ENCODE results near the gene SERPINB1. TPM values are rescaled to one million over a fixed set of nuclear protein-coding genes. Genes with fewer than 3 reads are reported as not detected.

The SERPINB1 gene
- total RNA-seq, 1 experiment from 2014 or later, result 18.4 TPM

DNA sequence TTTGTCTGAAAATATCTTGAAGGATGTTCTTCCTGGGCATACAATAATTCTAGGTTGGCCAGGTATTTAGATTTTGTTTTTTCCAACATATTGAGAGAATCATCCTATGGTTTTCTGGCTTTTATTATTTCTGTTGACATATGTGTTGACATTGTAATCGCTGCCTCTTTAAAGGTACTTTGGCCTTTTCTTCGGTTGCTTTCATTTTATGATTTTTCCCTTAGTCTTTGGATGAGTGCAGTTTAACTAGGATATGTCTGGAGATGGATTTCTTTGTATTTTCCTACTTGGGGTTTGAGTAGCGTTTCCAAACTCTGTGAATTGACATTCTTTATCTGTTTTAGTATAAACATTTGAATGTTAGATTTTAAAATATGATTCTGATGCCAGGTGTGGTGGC is 11.5 kb downstream of the SERPINB1 start:
- H3K4ac ChIP-seq (ENCODE audit: low read depth, low read length), result no peak overlapping the region
- DNase-seq, result no peak
- no peak overlapping the region for H3K18ac ChIP-seq (ENCODE audit: insufficient read length, low read depth, low read length)
- H2AK5ac ChIP-seq (ENCODE audit: insufficient read length, low read length), result no peak overlapping the region
- H3K9ac ChIP-seq (ENCODE audit: extremely low read depth, insufficient read length, low read length), result no peak overlapping the region
- H3K23me2 ChIP-seq (ENCODE audit: insufficient read length, low read depth, low read length, poor library complexity, severe bottlenecking), result no peaks in the 10 kb centered on the region
- no peak overlapping the region for H3K56ac ChIP-seq (ENCODE audit: insufficient read length, low read depth, low read length)
- Mint-ChIP-seq H3K4me3 (no peak overlapping the region), H3K27me3 (ENCODE audit: low read depth) (no peaks in the 10 kb centered on the region), H3K27ac (no peak overlapping the region), H3K36me3 (ENCODE audit: insufficient read depth in 1 of 3, low read depth in 3 of 3) (peaks cover 2 to 13% (median 7%) of the 10 kb centered on the region in 3 experiments; a peak in 6 of 7 replicates), H3K9me3 (no peaks in the 10 kb centered on the region), H3K4me1 (no peaks in the 10 kb centered on the region)
- H3K14ac ChIP-seq (ENCODE audit: insufficient read depth, low read length), result no peak overlapping the region
- H2BK5ac ChIP-seq (ENCODE audit: insufficient read length, low read length), result no peak overlapping the region
- no peaks in the 10 kb centered on the region for H3K79me1 ChIP-seq (ENCODE audit: insufficient read depth, low read depth, low read length, poor library complexity, severe bottlenecking)
- H3T11ph ChIP-seq (ENCODE audit: low read length), result no peak overlapping the region
- no peaks in the 10 kb centered on the region for H3K4me1 ChIP-seq (ENCODE audit: insufficient read depth, low read length)
- H2BK20ac ChIP-seq (ENCODE audit: low read depth, low read length, poor library complexity, severe bottlenecking), result no peak overlapping the region
- no peak overlapping the region for H4K5ac ChIP-seq (ENCODE audit: insufficient read length, low read depth, low read length)
- no peak overlapping the region for H2AFZ ChIP-seq (ENCODE audit: low read length)
- no peak overlapping the region for H2BK12ac ChIP-seq (ENCODE audit: insufficient read length, low read depth, low read length)
- TF ChIP-seq CTCF (conservative IDR thresholded peaks at IDR 0.05), result no peak
- no CpG with 5 or more reads among the region's 3 CpGs for WGBS (ENCODE audit: extremely low coverage, insufficient read length, low lambda C conversion rate)
- H4K8ac ChIP-seq (replicated peaks; ENCODE audit: insufficient read length, low read depth, low read length), result no peak overlapping the region
- H4K20me1 ChIP-seq (ENCODE audit: control insufficient read depth, insufficient read depth, insufficient read length), result no peaks in the 10 kb centered on the region
- no peak overlapping the region for H4K91ac ChIP-seq (ENCODE audit: insufficient read length, low read depth, low read length)
- no peak overlapping the region for H3K4me2 ChIP-seq (ENCODE audit: insufficient read depth, insufficient read length, low read length)
- no peak overlapping the region for H2BK15ac ChIP-seq (ENCODE audit: low read depth, low read length)
- no peak overlapping the region for H2BK120ac ChIP-seq (ENCODE audit: low read depth, low read length, poor library complexity, severe bottlenecking)
- no peak overlapping the region for H3K23ac ChIP-seq (ENCODE audit: insufficient read length, low read depth, low read length)
- H3K27ac ChIP-seq (ENCODE audit: insufficient read length, low read depth, low read length), result no peak overlapping the region
- no peaks in the 10 kb centered on the region for H3K79me2 ChIP-seq (ENCODE audit: insufficient read depth, low read length)
- no peaks in the 10 kb centered on the region for H3K9me3 ChIP-seq (ENCODE audit: control insufficient read depth, low read depth, low read length)
- H3K27me3 ChIP-seq (ENCODE audit: insufficient read depth, low read length), result no peaks in the 10 kb centered on the region
